ENCODE data around the gene CYFIP1. TPM values are rescaled to one million over a fixed set of nuclear protein-coding genes. Genes with fewer than 3 reads are reported as not detected.
"Not testable (repeated sequence)": the region's sequence is repeated elsewhere in the genome, so short reads cannot be mapped to it uniquely, and the experiment has no call there.

The CYFIP1 gene
- total and polyA plus RNA-seq, 7 donors: 45.0 to 99.6 (median 69.8) TPM

GRCh38 chr15:23013681-23014080 lies 33.5 kb upstream of the CYFIP1 start:
- 97% methylated on average over 5 of the region's 5 CpGs for WGBS, 2 donors
- Histone ChIP-seq H3K27me3 (no peaks in the 10 kb centered on the region), H3K36me3 (peaks cover 5 to 61% (median 45%) of the 10 kb centered on the region in 4 donors), H3K9me3 (no peaks in the 10 kb centered on the region), H3K4me1 (no peaks in the 10 kb centered on the region), H3K4me3 (no peak overlapping the region), H3K27ac (no peak overlapping the region)
- intact Hi-C loops (cut with DNase I): no loop called here
- DNase-seq: no peak
- TF ChIP-seq POLR2A (IDR thresholded peaks at IDR 0.05): no peak
- no peak for TF ChIP-seq CTCF (IDR thresholded peaks at IDR 0.05)
- no peak for TF ChIP-seq EP300 (IDR thresholded peaks at IDR 0.05)
- TF ChIP-seq POLR2AphosphoS5 (IDR thresholded peaks at IDR 0.05): no peak

GRCh38 chr15:23012616-23013015 lies 32.4 kb upstream of the CYFIP1 start:
- peaks cover 0 to 61% (median 53%) of the 10 kb centered on the region in 4 donors for H3K36me3 ChIP-seq
- H3K27me3 ChIP-seq; DNase-seq; H3K27ac ChIP-seq; H3K9me3 ChIP-seq; H3K4me3 ChIP-seq; H3K4me1 ChIP-seq; intact Hi-C loops (cut with DNase I): not testable (repeated sequence)
- 95 to 97% methylated on average over 9 of the region's 9 CpGs for WGBS, 2 donors

- H3K9me3 ChIP-seq: no peaks in the 10 kb centered on the region
- H3K36me3 ChIP-seq: peaks cover 16 to 99% (median 24%) of the 10 kb centered on the region in 4 donors
- H3K4me3 ChIP-seq: no peak overlapping the region
- TF ChIP-seq EP300 (IDR thresholded peaks at IDR 0.05) (no peak), CTCF (IDR thresholded peaks at IDR 0.05) (no peak)
- no peak overlapping the region for H3K27ac ChIP-seq
- H3K4me1 ChIP-seq: no peaks in the 10 kb centered on the region
- intact Hi-C loops (cut with DNase I): no loop called here
- WGBS, 2 donors: 97 to 98% methylated on average over 5 of the region's 5 CpGs
- peak; percentile 10 for DNase-seq
- H3K27me3 ChIP-seq: no peaks in the 10 kb centered on the region
Observed at GRCh38 chr15:23003736-23004135, 23.6 kb upstream of the CYFIP1 start.

GRCh38 chr15:23002920-23003319 lies 22.8 kb upstream of the CYFIP1 start:
- H3K9me3 ChIP-seq: no peaks in the 10 kb centered on the region
- H3K27me3 ChIP-seq: no peaks in the 10 kb centered on the region
- peak; percentile 7 for DNase-seq
- H3K4me3 ChIP-seq: no peak overlapping the region
- H3K27ac ChIP-seq: no peak overlapping the region
- WGBS, 2 donors: 89 to 94% methylated on average over 2 of the region's 2 CpGs
- H3K36me3 ChIP-seq: peaks cover 12 to 97% (median 18%) of the 10 kb centered on the region in 4 donors
- TF ChIP-seq EP300 (IDR thresholded peaks at IDR 0.05) (no peak), POLR2AphosphoS5 (IDR thresholded peaks at IDR 0.05) (no peak)
- H3K4me1 ChIP-seq: no peaks in the 10 kb centered on the region
- intact Hi-C loops (cut with DNase I): no loop called here

- 95 to 96% methylated on average over 7 of the region's 7 CpGs for WGBS, 2 donors
- Histone ChIP-seq H3K27me3 (no peaks in the 10 kb centered on the region), H3K36me3 (peaks cover 0 to 68% (median 7%) of the 10 kb centered on the region in 4 donors), H3K4me3 (no peak overlapping the region), H3K27ac (no peak overlapping the region), H3K9me3 (no peaks in the 10 kb centered on the region), H3K4me1 (no peaks in the 10 kb centered on the region)
- intact Hi-C loops (cut with DNase I): no loop called here
- TF ChIP-seq POLR2AphosphoS5 (IDR thresholded peaks at IDR 0.05) (no peak), POLR2A (IDR thresholded peaks at IDR 0.05) (no peak), EP300 (IDR thresholded peaks at IDR 0.05) (no peak), CTCF (IDR thresholded peaks at IDR 0.05) (no peak)
- DNase-seq: no peak
Observed at GRCh38 chr15:22995795-22996194, 15.6 kb upstream of the CYFIP1 start.

GRCh38 chr15:22992024-22992326 lies 11.8 kb upstream of the CYFIP1 start:
- peak; percentile 28 for DNase-seq
- 39 to 51% methylated on average over 5 of the region's 5 CpGs for WGBS, 2 donors
- Histone ChIP-seq H3K4me3 (no peak overlapping the region), H3K27me3 (no peaks in the 10 kb centered on the region), H3K9me3 (no peaks in the 10 kb centered on the region), H3K27ac (no peak overlapping the region), H3K4me1 (no peaks in the 10 kb centered on the region), H3K36me3 (peaks cover 0 to 33% (median 7%) of the 10 kb centered on the region in 4 donors)
- TF ChIP-seq POLR2A (IDR thresholded peaks at IDR 0.05): no peak
- no peak for TF ChIP-seq EP300 (IDR thresholded peaks at IDR 0.05)
- no peak for TF ChIP-seq CTCF (IDR thresholded peaks at IDR 0.05)
- TF ChIP-seq POLR2AphosphoS5 (IDR thresholded peaks at IDR 0.05): no peak
- intact Hi-C loops (cut with DNase I): no loop called here

Data from sigmoid colon (tissue), 7 donors.